H54 (cell line): ENCODE measurements around the gene CENPVL2.
"Not testable (repeated sequence)": the region's sequence is repeated elsewhere in the genome, so short reads cannot be mapped to it uniquely, and the experiment has no call there.

Source experiments
- DNase-seq: peaks from one replicate; pipeline ENCODE4 v3.0.0; 2011; ENCODE audit warnings: low spot score, mixed read lengths; ENCODE audit not compliant: insufficient read length
- FAIRE-seq: peaks from 3 replicates; lab custom pipeline; 2011; peaks lifted over from hg19 to GRCh38; lab: Jason Lieb, UNC
- POLR2A ChIP-seq: IDR thresholded peaks from 2 replicates; pipeline ENCODE4 v1.6.1; 2011; ENCODE audit warnings: low read depth, mild to moderate bottlenecking, low read length

Gene CENPVL2

DNA sequence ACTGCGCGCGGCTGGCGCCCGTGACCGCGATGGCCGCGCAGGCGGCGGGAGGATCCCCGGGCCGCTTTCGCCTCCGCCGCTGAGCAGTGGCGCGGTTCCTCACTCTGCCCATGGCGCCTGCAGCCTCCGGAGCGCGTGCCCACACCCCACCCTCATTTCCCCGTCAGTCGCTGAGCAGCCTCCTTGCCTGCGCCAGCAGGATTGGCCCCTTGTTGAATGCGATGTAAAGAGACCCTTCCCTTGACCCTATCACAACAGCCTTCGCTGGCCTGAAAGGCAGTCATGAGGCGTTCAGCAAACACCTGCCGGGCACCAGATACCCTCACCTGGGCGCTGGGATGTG, at the start of gene CENPVL2:
Gene CENPVL2, minus strand, starts transcription at position 112 of the 343 bp plus-strand sequence. Its CDS starts 0 bp downstream, at position 112.
- DNase-seq, FAIRE-seq: not testable (repeated sequence)

DNA sequence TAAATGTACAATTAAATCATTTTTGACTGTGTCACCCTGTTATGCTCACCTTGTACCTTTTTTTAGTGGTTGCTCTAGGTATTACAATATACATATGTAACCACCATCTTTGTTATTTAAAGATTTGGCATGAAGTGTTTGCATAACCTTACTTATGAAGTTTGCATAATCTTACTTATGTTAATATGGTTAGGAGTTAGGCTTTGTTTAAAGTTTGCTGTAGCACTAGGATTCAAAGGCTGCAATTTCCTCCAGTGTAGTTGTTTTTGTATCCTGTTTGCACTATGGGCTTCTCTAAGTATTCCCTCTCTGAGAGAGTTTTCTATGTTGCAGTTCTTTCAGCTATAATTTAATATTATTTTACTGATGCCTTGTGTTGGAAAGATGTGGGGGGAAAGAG, 45.6 kb upstream of the CENPVL2 start:
- DNase-seq (no peak), FAIRE-seq (no peak)
- no peak for TF ChIP-seq POLR2A

DNA sequence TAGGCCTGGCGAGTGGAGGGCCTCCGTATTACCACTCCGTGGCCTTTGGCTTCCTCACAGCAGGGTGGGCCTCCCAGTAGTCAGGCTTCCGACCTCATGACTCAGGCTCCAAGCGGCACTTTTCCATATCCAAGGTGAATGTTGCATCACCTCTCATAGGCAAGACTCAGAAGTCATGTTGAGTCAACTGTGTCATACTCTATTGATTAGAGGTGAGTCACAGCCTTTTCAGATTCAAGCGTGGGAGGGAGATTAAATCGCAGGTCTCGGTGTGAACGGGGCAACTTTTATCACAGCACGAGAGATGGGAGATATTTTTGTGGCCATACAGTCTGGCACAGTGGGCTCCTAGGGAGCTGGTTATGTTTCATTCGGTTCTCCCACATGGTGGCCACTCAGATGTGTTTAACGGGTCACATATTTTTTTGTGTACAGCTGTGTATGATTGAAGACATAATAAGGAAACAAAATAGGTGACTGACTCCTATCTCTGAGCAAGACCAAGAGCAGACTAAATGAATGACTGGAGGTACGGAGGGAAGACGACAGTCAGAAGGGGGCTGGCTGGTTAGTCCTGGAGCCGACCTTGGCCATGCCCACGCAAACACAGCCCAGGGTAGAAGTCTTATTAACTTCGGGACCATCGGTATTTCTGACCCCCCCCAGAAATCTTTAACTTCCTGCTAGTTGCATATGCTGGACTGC, 30.5 kb upstream of the CENPVL2 start:
- DNase-seq, FAIRE-seq: not testable (repeated sequence)

DNA sequence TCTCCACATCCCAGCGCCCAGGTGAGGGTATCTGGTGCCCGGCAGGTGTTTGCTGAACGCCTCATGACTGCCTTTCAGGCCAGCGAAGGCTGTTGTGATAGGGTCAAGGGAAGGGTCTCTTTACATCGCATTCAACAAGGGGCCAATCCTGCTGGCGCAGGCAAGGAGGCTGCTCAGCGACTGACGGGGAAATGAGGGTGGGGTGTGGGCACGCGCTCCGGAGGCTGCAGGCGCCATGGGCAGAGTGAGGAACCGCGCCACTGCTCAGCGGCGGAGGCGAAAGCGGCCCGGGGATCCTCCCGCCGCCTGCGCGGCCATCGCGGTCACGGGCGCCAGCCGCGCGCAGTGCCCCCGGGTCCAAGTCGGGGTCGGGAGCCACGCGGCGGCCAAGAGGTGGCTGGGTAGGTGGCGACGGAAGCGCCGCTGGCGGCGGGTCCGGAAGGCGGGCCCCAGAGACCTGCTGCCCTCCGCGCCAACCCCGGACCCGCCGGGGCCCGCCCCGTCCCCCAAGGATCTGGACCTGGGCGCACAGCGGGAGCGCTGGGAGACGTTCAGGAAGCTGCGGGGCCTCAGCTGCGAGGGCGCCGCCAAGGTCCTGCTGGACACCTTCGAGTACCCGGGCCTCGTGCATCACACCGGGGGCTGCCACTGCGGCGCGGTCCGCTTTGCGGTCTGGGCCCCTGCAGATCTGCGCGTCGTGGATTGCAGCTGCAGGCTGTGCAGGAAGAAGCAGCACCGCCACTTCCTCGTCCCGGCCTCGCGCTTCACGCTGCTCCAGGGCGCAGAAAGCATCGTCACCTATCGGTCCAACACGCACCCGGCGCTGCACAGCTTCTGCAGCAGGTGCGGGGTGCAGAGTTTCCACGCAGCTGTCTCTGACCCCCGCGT, 27.9 kb upstream of the CENPVL2 start, which contains the start of gene CENPVL1:
Gene CENPVL1, plus strand, starts transcription at position 236 of the 888 bp plus-strand sequence. Its CDS starts 0 bp downstream, at position 236.
- not testable (repeated sequence) for FAIRE-seq, DNase-seq

DNA sequence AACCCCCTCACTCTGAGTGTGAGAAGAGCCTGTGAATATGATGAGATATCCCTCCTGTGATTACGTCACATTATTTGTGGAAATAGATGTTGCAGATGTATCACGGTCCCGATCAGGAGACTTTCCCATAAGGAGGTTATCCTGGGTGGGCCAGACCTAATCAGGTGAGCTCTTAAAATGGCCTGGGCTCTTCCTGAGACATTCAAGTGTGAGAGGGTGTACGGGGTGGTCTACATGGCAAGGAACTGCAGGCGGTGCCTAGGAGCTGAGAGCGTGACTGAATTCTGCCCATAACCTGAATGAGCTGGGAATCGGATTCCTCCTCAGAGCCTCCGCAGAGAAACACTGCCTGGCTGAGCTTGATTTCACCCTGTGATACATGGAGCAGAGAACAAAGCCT, 14.8 kb upstream of the CENPVL2 start:
- no peak for DNase-seq
- no peak for FAIRE-seq
- no peak for TF ChIP-seq POLR2A

DNA sequence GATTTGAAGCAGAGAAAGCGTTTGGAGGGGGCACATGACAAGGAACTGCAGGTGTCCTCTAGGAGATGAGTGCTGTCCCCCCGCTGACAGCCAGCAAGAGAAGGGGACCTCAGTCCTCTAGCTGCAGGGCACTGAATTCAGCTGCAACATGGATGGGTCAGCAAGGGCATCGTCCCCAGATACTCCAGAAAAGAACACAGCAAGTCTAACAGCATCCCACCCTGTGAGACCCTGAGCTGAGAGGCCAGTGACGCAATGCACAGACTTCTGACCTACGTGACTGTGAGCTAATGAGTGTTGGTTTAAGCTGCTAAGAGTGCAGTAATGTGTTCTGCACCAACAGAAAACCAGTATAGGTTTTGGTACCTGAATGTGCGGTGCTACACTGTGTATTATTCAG, 11.6 kb upstream of the CENPVL2 start:
- DNase-seq (no peak), FAIRE-seq (no peak)
- TF ChIP-seq POLR2A, result no peak

DNA sequence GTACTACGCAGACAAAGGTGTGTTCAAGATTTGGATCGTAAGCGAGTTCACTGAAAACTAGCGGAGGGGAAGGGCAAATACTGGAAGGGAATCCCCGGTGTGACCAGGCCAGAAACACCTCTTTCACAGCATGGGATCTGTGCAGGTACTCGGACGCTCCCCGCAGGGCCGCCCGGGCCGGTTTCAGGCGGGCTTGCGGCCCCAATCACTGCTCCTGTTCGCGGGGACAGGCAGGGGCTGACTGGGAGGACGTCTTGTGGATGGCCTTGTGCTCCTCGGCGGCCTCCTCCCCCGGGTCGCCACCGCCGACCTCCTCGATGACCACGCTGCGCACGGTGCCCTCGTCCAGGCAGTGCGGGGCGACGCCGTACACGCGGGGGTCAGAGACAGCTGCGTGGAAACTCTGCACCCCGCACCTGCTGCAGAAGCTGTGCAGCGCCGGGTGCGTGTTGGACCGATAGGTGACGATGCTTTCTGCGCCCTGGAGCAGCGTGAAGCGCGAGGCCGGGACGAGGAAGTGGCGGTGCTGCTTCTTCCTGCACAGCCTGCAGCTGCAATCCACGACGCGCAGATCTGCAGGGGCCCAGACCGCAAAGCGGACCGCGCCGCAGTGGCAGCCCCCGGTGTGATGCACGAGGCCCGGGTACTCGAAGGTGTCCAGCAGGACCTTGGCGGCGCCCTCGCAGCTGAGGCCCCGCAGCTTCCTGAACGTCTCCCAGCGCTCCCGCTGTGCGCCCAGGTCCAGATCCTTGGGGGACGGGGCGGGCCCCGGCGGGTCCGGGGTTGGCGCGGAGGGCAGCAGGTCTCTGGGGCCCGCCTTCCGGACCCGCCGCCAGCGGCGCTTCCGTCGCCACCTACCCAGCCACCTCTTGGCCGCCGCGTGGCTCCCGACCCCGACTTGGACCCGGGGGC, 567 bp downstream of the CENPVL2 start:
- not testable (repeated sequence) for DNase-seq, FAIRE-seq

DNA sequence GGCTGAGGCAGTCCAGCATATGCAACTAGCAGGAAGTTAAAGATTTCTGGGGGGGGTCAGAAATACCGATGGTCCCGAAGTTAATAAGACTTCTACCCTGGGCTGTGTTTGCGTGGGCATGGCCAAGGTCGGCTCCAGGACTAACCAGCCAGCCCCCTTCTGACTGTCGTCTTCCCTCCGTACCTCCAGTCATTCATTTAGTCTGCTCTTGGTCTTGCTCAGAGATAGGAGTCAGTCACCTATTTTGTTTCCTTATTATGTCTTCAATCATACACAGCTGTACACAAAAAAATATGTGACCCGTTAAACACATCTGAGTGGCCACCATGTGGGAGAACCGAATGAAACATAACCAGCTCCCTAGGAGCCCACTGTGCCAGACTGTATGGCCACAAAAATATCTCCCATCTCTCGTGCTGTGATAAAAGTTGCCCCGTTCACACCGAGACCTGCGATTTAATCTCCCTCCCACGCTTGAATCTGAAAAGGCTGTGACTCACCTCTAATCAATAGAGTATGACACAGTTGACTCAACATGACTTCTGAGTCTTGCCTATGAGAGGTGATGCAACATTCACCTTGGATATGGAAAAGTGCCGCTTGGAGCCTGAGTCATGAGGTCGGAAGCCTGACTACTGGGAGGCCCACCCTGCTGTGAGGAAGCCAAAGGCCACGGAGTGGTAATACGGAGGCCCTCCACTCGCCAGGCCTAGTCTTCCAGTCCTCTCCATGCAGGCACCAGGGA, 2.8 kb downstream of the CENPVL2 start:
- FAIRE-seq, result not testable (repeated sequence)

DNA sequence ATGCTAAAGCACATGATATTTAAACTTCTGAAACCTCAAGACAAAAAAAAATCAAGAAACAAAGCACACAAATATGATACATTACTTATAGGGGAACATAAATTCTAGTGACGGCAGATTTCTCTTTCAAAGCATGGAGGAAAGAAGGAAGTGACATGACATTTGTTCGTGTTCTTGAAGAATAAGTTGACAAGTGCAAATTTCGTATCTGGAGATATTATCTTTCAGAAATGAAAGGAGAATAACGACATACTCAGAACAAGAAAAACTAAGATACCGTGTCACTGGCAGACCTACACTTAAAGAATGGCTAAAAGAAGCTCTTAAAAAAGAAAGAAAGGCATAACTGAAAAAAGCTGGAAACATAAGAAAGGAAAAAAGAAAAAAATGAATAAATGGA, 16.6 kb downstream of the CENPVL2 start:
- no peak for DNase-seq
- TF ChIP-seq POLR2A, result no peak
- FAIRE-seq, result no peak

More for the DNA sequence above, 2.8 kb downstream of the CENPVL2 start:
- not testable (repeated sequence) for DNase-seq

DNA sequence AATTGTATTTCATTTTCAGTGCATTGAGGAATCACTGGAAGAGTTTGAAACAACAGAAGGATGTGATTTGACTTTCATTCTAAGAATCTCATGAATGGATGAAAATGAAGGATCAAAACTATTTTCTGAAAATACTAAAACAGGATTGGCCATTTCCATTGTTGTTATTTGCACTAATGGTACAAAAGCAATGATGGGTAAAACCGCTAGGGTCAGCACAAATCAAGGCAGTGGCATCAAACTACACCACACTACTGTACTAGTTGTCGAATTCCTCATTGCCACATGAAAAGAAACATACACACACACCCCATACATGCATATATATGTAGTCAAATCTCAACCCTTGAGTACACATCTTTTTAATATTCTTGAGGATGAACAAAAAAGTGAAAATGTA, 39.3 kb downstream of the CENPVL2 start:
- no peak for FAIRE-seq
- no peak for TF ChIP-seq POLR2A
- no peak for DNase-seq

DNA sequence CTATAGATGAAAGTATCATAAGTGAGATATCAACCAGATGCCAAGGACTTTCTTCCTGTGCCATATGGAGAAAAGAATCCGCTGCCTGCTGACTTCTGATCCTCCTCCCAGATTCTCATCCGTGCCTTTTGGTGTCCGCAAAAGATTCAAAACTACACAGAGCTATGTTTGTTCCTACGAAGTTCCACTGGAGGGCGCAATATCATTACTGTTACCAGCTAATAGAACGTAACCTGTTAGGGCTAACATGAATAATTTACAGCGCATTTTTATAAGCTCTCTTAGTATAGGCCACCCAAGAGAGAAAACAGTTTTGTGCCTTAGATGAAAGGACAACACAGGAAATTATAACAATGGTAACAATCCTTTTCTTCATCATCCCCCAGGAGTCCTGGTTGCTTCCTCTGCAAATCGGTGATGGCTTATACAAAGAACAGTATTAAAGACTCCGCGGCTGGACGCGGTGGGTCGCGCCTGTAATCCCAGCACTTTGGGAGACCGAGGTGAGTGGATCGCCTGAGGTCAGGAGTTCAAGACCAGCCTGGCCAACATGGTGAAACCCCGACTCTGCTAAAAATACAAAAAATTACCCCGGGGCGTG, 41.1 kb downstream of the CENPVL2 start:
- TF ChIP-seq POLR2A, result no peak
- no peak for FAIRE-seq
- no peak for DNase-seq

DNA sequence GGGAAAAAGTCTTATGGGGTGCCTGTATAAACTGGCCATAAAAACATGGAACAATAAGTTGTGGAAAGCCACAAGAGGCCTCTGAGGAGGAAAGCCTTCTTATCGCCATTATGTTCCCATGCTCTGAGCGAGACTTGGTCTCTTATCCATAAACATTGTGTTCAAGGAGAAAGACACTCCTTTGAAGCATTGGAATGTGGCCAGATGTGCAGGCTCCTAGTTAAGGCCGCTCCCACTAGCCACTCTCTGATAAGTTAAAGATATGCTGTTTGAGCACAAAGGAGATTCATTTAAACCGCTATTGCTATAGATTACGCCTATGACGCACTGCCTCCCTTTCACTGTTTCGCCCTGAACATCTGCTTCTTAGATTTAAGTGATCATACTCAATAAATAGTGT, 46.1 kb downstream of the CENPVL2 start:
- not testable (repeated sequence) for FAIRE-seq, DNase-seq
